ENCODE data around the gene CAMK4. TPM values are rescaled to one million over a fixed set of nuclear protein-coding genes. Genes with fewer than 3 reads are reported as not detected.

Gene CAMK4
- total RNA-seq, 1 experiment from 2014 or later = 10.6 TPM

- no peak for TF ChIP-seq ERG (CRISPR knock-in tag; IDR thresholded peaks at IDR 0.05)
- TF ChIP-seq ZBTB43 (CRISPR knock-in tag; IDR thresholded peaks at IDR 0.05) = no peak
- no peak for TF ChIP-seq PREB (CRISPR knock-in tag; IDR thresholded peaks at IDR 0.05; ENCODE audit: borderline replicate concordance)
- no peak for TF ChIP-seq CREB1 (CRISPR knock-in tag; IDR thresholded peaks at IDR 0.05)
- no peak for TF ChIP-seq ZNF425 (CRISPR knock-in tag; conservative IDR thresholded peaks at IDR 0.05)
- TF ChIP-seq PRRX2 (CRISPR knock-in tag; IDR thresholded peaks at IDR 0.05) = no peak
- no peak for TF ChIP-seq ZNF281 (CRISPR knock-in tag; IDR thresholded peaks at IDR 0.05)
Observed at GRCh38 chr5:111385051-111385450, 160.9 kb downstream of the CAMK4 start (continued).

- Mint-ChIP-seq H3K27ac (no peak overlapping the region), H3K27me3 (ENCODE audit: low read depth) (no peaks in the 10 kb centered on the region), H3K36me3 (no peaks in the 10 kb centered on the region), H3K4me1 (peaks cover 1% of the 10 kb centered on the region; the same call in 1 of the 2 replicates), H3K9me3 (no peaks in the 10 kb centered on the region), H3K4me3 (no peak overlapping the region)
- POLR2A ChIA-PET = no interaction called here
- ATAC-seq (no peak), DNase-seq (ENCODE audit: low spot score) (no peak)
- CTCF ChIA-PET = interaction anchor here (1.2 kb wide), 1 partner anchor 74 kb away, joined by 4 read pairs; no protein-coding TSS in a partner anchor
- TF ChIP-seq OVOL2 (CRISPR knock-in tag; IDR thresholded peaks at IDR 0.05; ENCODE audit: borderline replicate concordance) = no peak
- TF ChIP-seq PRDM15 (CRISPR knock-in tag; IDR thresholded peaks at IDR 0.05) = no peak
- no peak for TF ChIP-seq CREB1 (CRISPR knock-in tag; IDR thresholded peaks at IDR 0.05)
- no peak for TF ChIP-seq ZNF281 (CRISPR knock-in tag; IDR thresholded peaks at IDR 0.05)
- TF ChIP-seq KAT7 (CRISPR knock-in tag; IDR thresholded peaks at IDR 0.05; ENCODE audit: borderline replicate concordance) = no peak
- TF ChIP-seq FOXP4 (CRISPR knock-in tag; IDR thresholded peaks at IDR 0.05) = no peak
- TF ChIP-seq ATF1 (CRISPR knock-in tag; IDR thresholded peaks at IDR 0.05) = no peak
- no peak for TF ChIP-seq RELA (CRISPR knock-in tag; IDR thresholded peaks at IDR 0.05; ENCODE audit: borderline replicate concordance)
- TF ChIP-seq ZNF423 (CRISPR knock-in tag; IDR thresholded peaks at IDR 0.05) = no peak
- no peak for TF ChIP-seq ELF4 (CRISPR knock-in tag; IDR thresholded peaks at IDR 0.05; ENCODE audit: low read depth)
Observed at GRCh38 chr5:111385970-111386831, 162.0 kb downstream of the CAMK4 start.
